ENCODE measurements around the gene RGS12.

DNA sequence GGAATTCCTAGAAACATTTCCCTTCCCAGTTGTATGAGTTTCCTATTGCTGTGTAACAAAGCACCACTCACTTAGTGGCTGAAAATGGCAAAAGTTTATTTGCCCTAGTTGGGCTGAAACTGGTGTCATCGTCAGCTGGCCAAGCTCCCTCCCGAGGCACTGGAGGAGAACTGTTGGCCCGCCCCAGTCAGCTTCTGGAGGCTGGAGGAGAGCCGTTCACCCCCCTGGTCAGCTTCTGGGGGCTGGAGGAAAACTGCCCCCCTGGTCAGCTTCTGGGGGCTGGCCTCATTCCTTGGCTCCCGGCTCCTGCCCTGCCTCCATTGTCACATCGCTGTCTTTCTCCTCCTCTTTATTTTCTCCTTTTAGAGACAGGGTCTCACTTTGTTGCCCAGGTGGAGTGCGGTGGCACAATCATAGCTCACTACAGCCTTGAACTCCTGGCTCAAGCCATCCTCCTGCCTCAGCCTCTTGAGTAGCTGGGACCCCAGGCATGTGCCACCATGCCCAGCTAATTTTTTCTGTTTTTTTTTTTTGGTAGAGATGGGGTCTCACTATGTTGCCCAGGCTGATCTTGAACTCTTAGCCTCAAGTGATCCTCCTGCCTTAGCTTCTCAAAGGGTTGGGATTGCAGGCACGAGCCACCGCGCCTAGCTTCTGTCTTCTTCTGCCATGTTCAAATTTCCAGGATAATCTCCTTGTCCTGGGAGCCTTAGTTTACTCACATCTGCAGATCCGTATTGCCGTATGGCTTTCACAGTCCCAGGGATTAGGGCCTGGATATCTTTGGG lies 3.2 kb downstream of the RGS12 start:
- TF ChIP-seq CTCF (IDR thresholded peaks at IDR 0.05; ENCODE audit: low read length) (no peak), EZH2 (IDR thresholded peaks at IDR 0.05; ENCODE audit: borderline replicate concordance, low read length) (no peak)

Measured in OCI-LY1 (cell line).